HCT116 (cell line): ENCODE results near the gene SIRPA. TPM values are rescaled to one million over a fixed set of nuclear protein-coding genes. Genes with fewer than 3 reads are reported as not detected.

ENCODE experiments used
- ATAC-seq: fragments of 200-7000 bp; cut with Tn5 transposase; 2 replicates; pipeline ENCODE4 v1.9.1; 2020; ENCODE audit warnings: mild to moderate bottlenecking, moderate library complexity
- BruUV-seq: library from RNA; stranded (reverse); fragments of 400-500 nt; replicated peaks from 2 replicates; lab custom pipeline; 2021; lab: Mats Ljungman, UMichigan
- CTCF ChIA-PET: fragments of 300-600 bp; sonication (Branson Sonifier 250); formaldehyde crosslinking; loops from one replicate; lab custom pipeline; 2021; ENCODE audit warnings: antibody characterized with exemption; lab: Charles Lee
- POLR2A ChIA-PET: fragments of 300-600, 350-600 bp; sonication (Branson Sonifier 250); formaldehyde crosslinking; loops from one replicate; lab custom pipeline; 2021; ENCODE audit warnings: antibody characterized with exemption; lab: Charles Lee
- RAD21 ChIA-PET, 2 experiments: fragments of 300-600 bp; sonication (Branson Sonifier 250); formaldehyde crosslinking; loops; one replicate each; lab custom pipeline; 2023; ENCODE audit warnings: low total read pairs in 2 of 2; ENCODE audit not compliant: uncharacterized antibody in 2 of 2, unreplicated experiment in 2 of 2, low non-redundant PET in 1 of 2; lab: Charles Lee
- DNase-seq: peaks from one replicate; pipeline ENCODE4 v3.0.0-alpha.2; 2010; ENCODE audit warnings: low read depth, low spot score
- H2AFZ ChIP-seq: fragments of 200-600 bp; shearing (Covaris generic), sonication (generic); 2 replicates; pipeline ENCODE4 v1.6.1; 2017; ENCODE audit warnings: low read depth, mixed run types, mixed read lengths, antibody characterized with exemption, low read length; ENCODE audit not compliant: poor library complexity, severe bottlenecking
- H3K27ac ChIP-seq: 2 replicates; pipeline ENCODE4 v1.5.1; 2012; ENCODE audit warnings: low read depth, low read length
- H3K27me3 ChIP-seq: fragments of 200-600 bp; sonication (generic); 2 replicates; pipeline ENCODE4 v1.6.1; 2016; ENCODE audit warnings: mixed run types, low read length, mixed read lengths; ENCODE audit not compliant: insufficient read depth
- H3K36me3 ChIP-seq, 2 experiments: fragments of 200-500 bp in 1 of 2; fragments of 200-600 bp in 1 of 2; sonication (Bioruptor generic) in 1 of 2; sonication (generic) in 1 of 2; 2 replicates each; pipeline versions ENCODE4 v1.5.1 to v1.6.1; 2014 to 2016; ENCODE audit warnings: low read length in 2 of 2, inconsistent platforms in 1 of 2, mixed read lengths in 1 of 2, mixed run types in 1 of 2; ENCODE audit not compliant: insufficient read depth in 2 of 2, control insufficient read depth in 1 of 2
- H3K4me1 ChIP-seq, 2 experiments: fragments of 200-600 bp in 1 of 2; sonication (generic) in 1 of 2; 2 replicates each; pipeline versions ENCODE4 v1.5.1 to v1.6.1; 2012 to 2017; ENCODE audit warnings: low read length in 2 of 2, inconsistent platforms in 1 of 2, mild to moderate bottlenecking in 1 of 2, mixed read lengths in 1 of 2, mixed run types in 1 of 2, moderate library complexity in 1 of 2; ENCODE audit not compliant: insufficient read depth in 2 of 2, control insufficient read depth in 1 of 2
- H3K4me2 ChIP-seq: fragments of 200-600 bp; sonication (generic); 2 replicates; pipeline ENCODE4 v1.6.1; 2017; ENCODE audit warnings: mixed run types, low read length, mixed read lengths
- H3K4me3 ChIP-seq, 2 experiments: fragments of 200-600 bp in 1 of 2; sonication (generic) in 1 of 2; replicated peaks in 1 of 2; 2 replicates each; pipeline ENCODE4 v1.5.1; 2011 to 2016; ENCODE audit warnings: low read length in 2 of 2, control low read depth in 1 of 2, low read depth in 1 of 2, mild to moderate bottlenecking in 1 of 2, mixed read lengths in 1 of 2, mixed run types in 1 of 2
- H3K79me2 ChIP-seq: fragments of 200-600 bp; sonication (generic); 2 replicates; pipeline ENCODE4 v1.6.1; 2017; ENCODE audit warnings: mild to moderate bottlenecking, mixed run types, low read length, moderate library complexity, mixed read lengths; ENCODE audit not compliant: insufficient read depth
- H3K9ac ChIP-seq: fragments of 200-600 bp; sonication (generic); 2 replicates; pipeline ENCODE4 v1.6.1; 2016; ENCODE audit warnings: low read length, mixed read lengths
- H3K9me2 ChIP-seq: fragments of 200-600 bp; sonication (generic), shearing (Covaris generic); 2 replicates; pipeline ENCODE4 v1.6.1; 2017; ENCODE audit warnings: mixed run types, mild to moderate bottlenecking, moderate library complexity; ENCODE audit not compliant: insufficient read depth
- H3K9me3 ChIP-seq, 2 experiments: fragments of 200-500 bp in 1 of 2; fragments of 200-600 bp in 1 of 2; sonication (Bioruptor generic) in 1 of 2; sonication (generic) in 1 of 2; 2 replicates each; pipeline ENCODE4 v1.6.1; 2014 to 2017; ENCODE audit warnings: low read length in 2 of 2, mixed read lengths in 2 of 2, inconsistent platforms in 1 of 2, low read depth in 1 of 2, mild to moderate bottlenecking in 1 of 2, mixed run types in 1 of 2, moderate library complexity in 1 of 2; ENCODE audit not compliant: control insufficient read depth in 1 of 2, insufficient read depth in 1 of 2
- H4K20me1 ChIP-seq: fragments of 200-600 bp; sonication (generic), shearing (Covaris generic); 2 replicates; pipeline ENCODE4 v1.6.1; 2017; ENCODE audit warnings: mixed run types, mild to moderate bottlenecking, moderate library complexity; ENCODE audit not compliant: insufficient read depth
- EZH2 ChIP-seq: fragments of 200-600 bp; sonication (generic); IDR thresholded peaks from 2 replicates; pipeline ENCODE4 v1.6.1; 2017; ENCODE audit warnings: antibody characterized with exemption, mixed run types
- FOSL1 ChIP-seq: IDR thresholded peaks from 2 replicates; pipeline ENCODE4 v1.6.1; 2012; ENCODE audit warnings: low read depth
- MAX ChIP-seq: IDR thresholded peaks from 2 replicates; pipeline ENCODE4 v1.6.1; 2012
- POLR2AphosphoS5 ChIP-seq: IDR thresholded peaks from 2 replicates; pipeline ENCODE4 v1.6.1; 2011; ENCODE audit warnings: mild to moderate bottlenecking, low read depth, low read length, moderate library complexity
- RAD21 ChIP-seq: IDR thresholded peaks from 2 replicates; pipeline ENCODE4 v1.6.1; 2012; ENCODE audit warnings: low read depth, mild to moderate bottlenecking
- SIN3A ChIP-seq: IDR thresholded peaks from 2 replicates; pipeline ENCODE4 v1.6.1; 2012; ENCODE audit warnings: low read depth
- YY1 ChIP-seq: IDR thresholded peaks from 2 replicates; pipeline ENCODE4 v1.6.1; 2011; ENCODE audit warnings: low read length, low read depth, moderate library complexity, mild to moderate bottlenecking; ENCODE audit not compliant: insufficient replicate concordance; ENCODE audit errors: extremely low read depth
- ZBTB33 ChIP-seq: IDR thresholded peaks from 2 replicates; pipeline ENCODE4 v1.6.1; 2011; ENCODE audit warnings: mild to moderate bottlenecking, low read length, moderate library complexity; ENCODE audit not compliant: insufficient replicate concordance; ENCODE audit errors: extremely low read depth
- ZFX ChIP-seq: fragments of 450-650 bp; IDR thresholded peaks from 2 replicates; pipeline ENCODE4 v1.6.1; 2017
- ZNF274 ChIP-seq: fragments of 200-500 bp; sonication (Bioruptor generic); IDR thresholded peaks from 2 replicates; pipeline ENCODE4 v1.6.1; 2014; ENCODE audit warnings: mild to moderate bottlenecking, low read depth, low read length, inconsistent platforms
- intact Hi-C: fragments of 100-400 bp; cut with micrococcal nuclease; formaldehyde crosslinking; loops from 2 replicates; pipeline ENCODE4 v1.10.0; 2022
- total RNA-seq: library from RNA; stranded (reverse); gene quantifications from one replicate; pipeline ENCODE4 v1.2.1, GENCODE V29; 2021; ENCODE audit not compliant: unreplicated experiment

SIRPA gene
- total RNA-seq, 1 experiment from 2014 or later = 15.3 TPM

GRCh38 chr20:1964659-1965405, 69.6 kb downstream of the SIRPA start:
- no peaks in the 10 kb centered on the region for H3K36me3 ChIP-seq
- no peak for DNase-seq
- no peak for TF ChIP-seq SIN3A
- TF ChIP-seq ZFX = no peak
- no peak for TF ChIP-seq FOSL1
- no peak for TF ChIP-seq POLR2AphosphoS5
- no peak for TF ChIP-seq ZBTB33
- no peak for TF ChIP-seq YY1
- TF ChIP-seq RAD21 = no peak
- no peak for TF ChIP-seq MAX
- no peak for TF ChIP-seq ZNF274
- no peak for TF ChIP-seq EZH2
- TF ChIP-seq, all 23 proteins: peak for 0
- peaks cover 0 to 6% of the 10 kb centered on the region in 2 experiments; a peak in 2 of 4 replicates for H3K4me1 ChIP-seq
- peak overlapping the region; percentile 75 for H2AFZ ChIP-seq
- no peak overlapping the region for H3K27ac ChIP-seq
- H3K9me3 ChIP-seq = no peaks in the 10 kb centered on the region
- H3K79me2 ChIP-seq = no peaks in the 10 kb centered on the region
- POLR2A ChIA-PET = no interaction called here
- intact Hi-C loops = loop anchor here (1.0 kb wide), 2 partner anchors 128 to 207 kb away; no protein-coding TSS in a partner anchor
- CTCF ChIA-PET = interaction anchor here (1.2 to 2.6 kb wide), 6 partner anchors 10 to 243 kb away, joined by 3 to 46 read pairs (median 4); no protein-coding TSS in a partner anchor
- H4K20me1 ChIP-seq = no peaks in the 10 kb centered on the region
- RAD21 ChIA-PET = interaction anchor here in 1 of 2 experiments (0.7 kb wide), 1 partner anchor 206 kb away, joined by 3 read pairs; no protein-coding TSS in a partner anchor
- no peak overlapping the region for H3K4me2 ChIP-seq
- H3K9me2 ChIP-seq = no peaks in the 10 kb centered on the region
- no peak overlapping the region for H3K9ac ChIP-seq
- no TSS peak for BruUV-seq
- H3K4me3 ChIP-seq = no peak overlapping the region
- no peaks in the 10 kb centered on the region; the same call in 1 of the 2 replicates for H3K27me3 ChIP-seq
- ATAC-seq = no peak
